ENCODE measurements around the gene HTATSF1. TPM values are rescaled to one million over a fixed set of nuclear protein-coding genes. Genes with fewer than 3 reads are reported as not detected.
A peak's percentile ranks its signal among the peaks of the same experiment; 100 is the strongest.

HTATSF1 gene
- total RNA-seq (2014; rRNA removed) (74.7 and 97.9 TPM in 2 replicates), Bru-seq, nascent RNA (percentile 94 among the genes with signal in this experiment), BruChase-seq, experiment 1, labeled RNA remaining after a 6-hour chase (percentile 95 among the genes with signal in this experiment), BruChase-seq, experiment 2, labeled RNA remaining after a 2-hour chase (percentile 91 among the genes with signal in this experiment)
- long read RNA-seq, transcript HTATSF1-204 (10 exons, 3,019 nt), result major isoform, 122 of 271 reads
- long read RNA-seq, transcript HTATSF1-201 (9 exons, 2,775 nt), result minor isoform, 90 of 271 reads
- long read RNA-seq, partial matches to known transcripts, result 20 of 271 reads
- long read RNA-seq, other reads (novel, unspliced or antisense), result 38 of 271 reads

GRCh38 chrX:136497556-136498052 lies at the start of gene HTATSF1:
TSS of gene HTATSF1 (plus strand) at chrX:136497592. CDS start at chrX:136497685, 93 bp downstream.
- peak within 1 kb of the TSS; percentile 99 for H3K4me3 ChIP-seq (ENCODE audit: low read length)
- peak within 1 kb of the TSS; percentile 94 for H3K4me2 ChIP-seq (ENCODE audit: low read length)
- peaks cover 17% of the 10 kb centered on the region for H3K36me3 ChIP-seq (ENCODE audit: low read depth, low read length)
- peak within 1 kb of the TSS; percentile 95 for H3K27ac ChIP-seq (ENCODE audit: low read length)
- H4K20me1 ChIP-seq (ENCODE audit: low read length), result peaks cover 15% of the 10 kb centered on the region; the same call in 1 of the 2 replicates
- H2AFZ ChIP-seq (ENCODE audit: low read length), result peak within 1 kb of the TSS; percentile 85
- H3K9ac ChIP-seq (ENCODE audit: low read length), result peak within 1 kb of the TSS; percentile 95
- H3F3A ChIP-seq (ENCODE audit: low read length, unreplicated experiment), result no peaks in the 10 kb centered on the region
- ChIA-PET POLR2A (ENCODE audit: unreplicated experiment) (interaction anchor here (0.6 to 1.0 kb wide), 3 partner anchors 27 to 230 kb away, joined by 3 to 35 read pairs (median 3); no protein-coding TSS in a partner anchor), CTCF (interaction anchor here (0.7 to 1.2 kb wide), 3 partner anchors 53 to 225 kb away, joined by 3 to 12 read pairs (median 4); no protein-coding TSS in a partner anchor)
- H3K9me3 ChIP-seq (ENCODE audit: low read length), result no peaks in the 10 kb centered on the region
- TSS peak; percentile 45 for BruUV-seq (replicated peaks)
- intact Hi-C loops (cut with micrococcal nuclease), result loop anchor here (2.0 kb wide), 2 partner anchors 79 to 197 kb away; no protein-coding TSS in a partner anchor
- peak; percentile 17 for ATAC-seq
- no peaks in the 10 kb centered on the region for H3K27me3 ChIP-seq (ENCODE audit: low read length)
- peaks cover 25% of the 10 kb centered on the region for H3K79me2 ChIP-seq (ENCODE audit: low read length)
- DNase-seq, result no peak
- H3K4me1 ChIP-seq (ENCODE audit: insufficient read depth, low read length), result no peaks in the 10 kb centered on the region
- no peaks in the 10 kb centered on the region for H3K9me2 ChIP-seq (replicated peaks; ENCODE audit: low read length)
- TF ChIP-seq CTCF (conservative IDR thresholded peaks at IDR 0.05; ENCODE audit: low read depth, low read length) (no peak), EZH2 (IDR thresholded peaks at IDR 0.05; ENCODE audit: low read length, unreplicated experiment) (no peak), EZH2phosphoT487 (IDR thresholded peaks at IDR 0.05; ENCODE audit: borderline replicate concordance, low read length) (no peak)

GRCh38 chrX:136447968-136448367 lies 49.4 kb upstream of the HTATSF1 start:
- intact Hi-C loops (cut with micrococcal nuclease), result no loop called here
- Histone ChIP-seq H3K9ac (ENCODE audit: low read length) (no peak overlapping the region), H3K79me2 (ENCODE audit: low read length) (no peaks in the 10 kb centered on the region), H3K4me3 (ENCODE audit: low read length) (no peak overlapping the region), H3K9me3 (ENCODE audit: low read length) (no peaks in the 10 kb centered on the region), H3K4me2 (ENCODE audit: low read length) (no peak overlapping the region; the same call in 1 of the 2 replicates), H3F3A (ENCODE audit: low read length, unreplicated experiment) (no peaks in the 10 kb centered on the region), H3K9me2 (replicated peaks; ENCODE audit: low read length) (no peaks in the 10 kb centered on the region), H3K4me1 (ENCODE audit: insufficient read depth, low read length) (peaks cover 29% of the 10 kb centered on the region), H4K20me1 (ENCODE audit: low read length) (no peaks in the 10 kb centered on the region), H3K27ac (ENCODE audit: low read length) (no peak overlapping the region), H2AFZ (ENCODE audit: low read length) (no peak overlapping the region), H3K36me3 (ENCODE audit: low read depth, low read length) (no peaks in the 10 kb centered on the region), H3K27me3 (ENCODE audit: low read length) (no peaks in the 10 kb centered on the region)
- ChIA-PET CTCF (no interaction called here), POLR2A (ENCODE audit: unreplicated experiment) (no interaction called here)
- no TSS peak for BruUV-seq (replicated peaks)
- no peak for TF ChIP-seq CTCF (conservative IDR thresholded peaks at IDR 0.05; ENCODE audit: low read depth, low read length)
- TF ChIP-seq EZH2phosphoT487 (IDR thresholded peaks at IDR 0.05; ENCODE audit: borderline replicate concordance, low read length), result no peak
- TF ChIP-seq EZH2 (IDR thresholded peaks at IDR 0.05; ENCODE audit: low read length, unreplicated experiment), result no peak
- no peak for ATAC-seq
- no peak for DNase-seq

Measured in PC-3 (cell line).